Smooth muscle cell (in vitro differentiated cells): ENCODE measurements around the gene PKMYT1. TPM values are rescaled to one million over a fixed set of nuclear protein-coding genes. Genes with fewer than 3 reads are reported as not detected.

Experiments used
- DNase-seq: peaks from one replicate; lab custom pipeline; 2025; ENCODE audit not compliant: unreplicated experiment; lab: John Stamatoyannopoulos, UW
- H2AFZ ChIP-seq: fragments of 200-600 bp; sonication (generic); 2 replicates; pipeline ENCODE4 v1.6.0; 2016; ENCODE audit warnings: antibody characterized with exemption, low read depth, mild to moderate bottlenecking
- H3F3A ChIP-seq: fragments of 200-600 bp; sonication (generic); 2 replicates; pipeline ENCODE4 v1.6.0; 2017; ENCODE audit warnings: antibody characterized with exemption, low read depth
- H3K27ac ChIP-seq: fragments of 200-600 bp; sonication (generic); 2 replicates; pipeline ENCODE4 v1.5.1; 2016; ENCODE audit warnings: low read depth, mild to moderate bottlenecking
- H3K27me3 ChIP-seq: fragments of 200-600 bp; sonication (generic); 2 replicates; pipeline ENCODE4 v1.6.1; 2016; ENCODE audit warnings: low read depth, mild to moderate bottlenecking
- H3K36me3 ChIP-seq: fragments of 200-600 bp; sonication (generic); 2 replicates; pipeline ENCODE4 v1.5.1; 2016; ENCODE audit warnings: low read depth
- H3K4me1 ChIP-seq: fragments of 200-600 bp; sonication (generic); 2 replicates; pipeline ENCODE4 v1.5.1; 2016; ENCODE audit warnings: low read depth
- H3K4me2 ChIP-seq: fragments of 200-600 bp; sonication (generic); 2 replicates; pipeline ENCODE4 v1.6.0; 2016; ENCODE audit warnings: mild to moderate bottlenecking
- H3K4me3 ChIP-seq: fragments of 200-600 bp; sonication (generic); 2 replicates; pipeline ENCODE4 v1.5.1; 2016; ENCODE audit warnings: mild to moderate bottlenecking
- H3K79me2 ChIP-seq: fragments of 200-600 bp; sonication (generic); 2 replicates; pipeline ENCODE4 v1.6.0; 2016; ENCODE audit warnings: low read depth, mild to moderate bottlenecking
- H3K9ac ChIP-seq: fragments of 200-600 bp; sonication (generic); 2 replicates; pipeline ENCODE4 v1.6.0; 2016; ENCODE audit warnings: low read depth
- H3K9me3 ChIP-seq: fragments of 200-600 bp; sonication (generic); replicated peaks from 2 replicates; pipeline ENCODE4 v1.5.1; 2016; ENCODE audit warnings: low read depth
- H4K20me1 ChIP-seq: fragments of 200-600 bp; sonication (generic); 2 replicates; pipeline ENCODE4 v1.6.0; 2016; ENCODE audit warnings: low read depth
- WGBS: methylation state at CpG from one replicate; pipeline ENCODE4 v1.1.7; 2016; ENCODE audit warnings: low lambda C conversion rate; 5-methylcytosine and 5-hydroxymethylcytosine counted together
- polyA plus RNA-seq: library from polyadenylated mRNA; unstranded; fragments of >200 nt; fragmentation: Nextera tagmentation; extraction: Ambion mirVana; gene quantifications from 2 replicates; pipeline ENCODE4 v1.2.1, GENCODE V29; 2016
- total RNA-seq: library from RNA; depleted of rRNA; stranded (reverse); fragments of >200 nt; gene quantifications from 2 replicates; pipeline ENCODE4 v1.2.3, GENCODE V29; 2014
- TF ChIP-seq, protein P1 (sequence below): fragments of 200-600 bp; sonication (generic); IDR thresholded peaks from 2 replicates; pipeline ENCODE4 v1.5.1; 2017; ENCODE audit warnings: borderline replicate concordance, mild to moderate bottlenecking, antibody characterized with exemption; ENCODE audit not compliant: insufficient read depth, poor library complexity, severe bottlenecking

PKMYT1 gene
- total and polyA plus RNA-seq, 2 experiments from 2014 or later = 13.8 to 32.6 TPM

GRCh38 chr16:3009568-3010390 is 29.5 kb upstream of the PKMYT1 start:
- H2AFZ ChIP-seq = no peak overlapping the region
- H3K79me2 ChIP-seq = no peaks in the 10 kb centered on the region
- WGBS = 16% methylated on average over 21 of the region's 21 CpGs
- H3K36me3 ChIP-seq = no peaks in the 10 kb centered on the region
- H4K20me1 ChIP-seq = no peaks in the 10 kb centered on the region
- H3K27ac ChIP-seq = peak overlapping the region; percentile 86
- no peak for DNase-seq
- no peaks in the 10 kb centered on the region for H3F3A ChIP-seq
- TF ChIP-seq, protein P1, sequence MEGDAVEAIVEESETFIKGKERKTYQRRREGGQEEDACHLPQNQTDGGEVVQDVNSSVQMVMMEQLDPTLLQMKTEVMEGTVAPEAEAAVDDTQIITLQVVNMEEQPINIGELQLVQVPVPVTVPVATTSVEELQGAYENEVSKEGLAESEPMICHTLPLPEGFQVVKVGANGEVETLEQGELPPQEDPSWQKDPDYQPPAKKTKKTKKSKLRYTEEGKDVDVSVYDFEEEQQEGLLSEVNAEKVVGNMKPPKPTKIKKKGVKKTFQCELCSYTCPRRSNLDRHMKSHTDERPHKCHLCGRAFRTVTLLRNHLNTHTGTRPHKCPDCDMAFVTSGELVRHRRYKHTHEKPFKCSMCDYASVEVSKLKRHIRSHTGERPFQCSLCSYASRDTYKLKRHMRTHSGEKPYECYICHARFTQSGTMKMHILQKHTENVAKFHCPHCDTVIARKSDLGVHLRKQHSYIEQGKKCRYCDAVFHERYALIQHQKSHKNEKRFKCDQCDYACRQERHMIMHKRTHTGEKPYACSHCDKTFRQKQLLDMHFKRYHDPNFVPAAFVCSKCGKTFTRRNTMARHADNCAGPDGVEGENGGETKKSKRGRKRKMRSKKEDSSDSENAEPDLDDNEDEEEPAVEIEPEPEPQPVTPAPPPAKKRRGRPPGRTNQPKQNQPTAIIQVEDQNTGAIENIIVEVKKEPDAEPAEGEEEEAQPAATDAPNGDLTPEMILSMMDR = no peak
- no peaks in the 10 kb centered on the region for H3K9me3 ChIP-seq
- peaks cover 89% of the 10 kb centered on the region for H3K27me3 ChIP-seq
- peaks cover 38% of the 10 kb centered on the region for H3K4me1 ChIP-seq
- H3K4me3 ChIP-seq = peak overlapping the region; percentile 28
- H3K4me2 ChIP-seq = peak overlapping the region; percentile 62
- peak overlapping the region; percentile 50 for H3K9ac ChIP-seq

- Histone ChIP-seq H3K4me2 (peak overlapping the region; percentile 48), H3K9ac (no peak overlapping the region), H3K79me2 (no peaks in the 10 kb centered on the region), H2AFZ (no peak overlapping the region), H3K9me3 (no peaks in the 10 kb centered on the region), H3F3A (no peaks in the 10 kb centered on the region), H3K27ac (peak overlapping the region; percentile 86), H3K4me1 (peaks cover 39% of the 10 kb centered on the region), H3K36me3 (no peaks in the 10 kb centered on the region), H4K20me1 (no peaks in the 10 kb centered on the region), H3K4me3 (no peak overlapping the region), H3K27me3 (peaks cover 81% of the 10 kb centered on the region)
- WGBS = 36% methylated on average over 4 of the region's 4 CpGs
- TF ChIP-seq, protein P1 = no peak
- no peak for DNase-seq
Observed at GRCh38 chr16:3008690-3009037, 28.4 kb upstream of the PKMYT1 start.

DNA sequence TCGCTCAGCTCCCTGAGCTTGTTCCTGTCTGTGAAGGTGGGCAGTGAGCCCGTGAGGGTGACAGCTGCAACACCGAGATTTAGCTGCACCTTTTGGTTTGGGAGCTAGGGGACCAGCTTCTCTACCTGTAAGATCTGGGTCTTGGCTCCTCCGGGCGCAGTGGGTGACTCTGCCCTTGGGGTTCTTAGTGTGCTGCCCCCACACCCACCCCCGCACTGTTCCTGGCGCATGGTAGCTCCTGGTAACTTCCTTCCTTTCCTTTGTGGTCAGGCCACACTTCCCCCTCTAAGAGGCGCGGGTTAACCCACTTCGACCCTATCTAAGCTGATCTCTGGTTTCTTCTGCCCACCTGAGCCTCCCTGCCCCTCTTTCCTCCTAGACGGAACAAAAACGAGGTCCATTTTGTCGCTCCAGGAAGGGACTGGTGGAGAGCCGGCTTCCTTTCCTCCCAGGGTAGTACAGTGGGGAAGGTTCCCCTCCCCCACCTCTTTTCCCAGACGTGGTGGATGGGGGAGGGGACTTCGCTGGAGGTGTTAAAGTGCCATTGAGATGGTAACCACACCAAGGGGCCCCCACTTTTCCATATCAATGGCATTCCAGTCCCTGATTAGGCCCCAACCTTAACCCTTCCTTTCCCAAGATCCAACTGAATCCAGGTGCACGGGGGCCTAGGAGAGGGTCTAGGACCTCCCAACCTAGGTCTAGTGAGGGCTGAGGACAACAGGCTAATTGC is 27.9 kb upstream of the PKMYT1 start:
- 18% methylated on average over 17 of the region's 17 CpGs for WGBS
- H3K9me3 ChIP-seq = no peaks in the 10 kb centered on the region
- TF ChIP-seq, protein P1 = no peak
- H3K79me2 ChIP-seq = no peaks in the 10 kb centered on the region
- no peaks in the 10 kb centered on the region for H4K20me1 ChIP-seq
- peak overlapping the region; percentile 48 for H3K4me2 ChIP-seq
- H3K4me3 ChIP-seq = no peak overlapping the region
- peaks cover 76% of the 10 kb centered on the region for H3K27me3 ChIP-seq
- DNase-seq = no peak
- peak overlapping the region; percentile 86 for H3K27ac ChIP-seq
- no peaks in the 10 kb centered on the region for H3K36me3 ChIP-seq
- no peak overlapping the region for H2AFZ ChIP-seq
- no peak overlapping the region for H3K9ac ChIP-seq
- H3F3A ChIP-seq = no peaks in the 10 kb centered on the region
- H3K4me1 ChIP-seq = peaks cover 39% of the 10 kb centered on the region
